GM19351 (cell line): ENCODE measurements around the gene NTN1.

Experiments
- ATAC-seq: cut with Tn5 transposase; IDR thresholded peaks from one replicate; pipeline ENCODE4 v1.9.1; 2021; ENCODE audit warnings: mild to moderate bottlenecking, moderate library complexity; ENCODE audit not compliant: unreplicated experiment

NTN1 gene

DNA sequence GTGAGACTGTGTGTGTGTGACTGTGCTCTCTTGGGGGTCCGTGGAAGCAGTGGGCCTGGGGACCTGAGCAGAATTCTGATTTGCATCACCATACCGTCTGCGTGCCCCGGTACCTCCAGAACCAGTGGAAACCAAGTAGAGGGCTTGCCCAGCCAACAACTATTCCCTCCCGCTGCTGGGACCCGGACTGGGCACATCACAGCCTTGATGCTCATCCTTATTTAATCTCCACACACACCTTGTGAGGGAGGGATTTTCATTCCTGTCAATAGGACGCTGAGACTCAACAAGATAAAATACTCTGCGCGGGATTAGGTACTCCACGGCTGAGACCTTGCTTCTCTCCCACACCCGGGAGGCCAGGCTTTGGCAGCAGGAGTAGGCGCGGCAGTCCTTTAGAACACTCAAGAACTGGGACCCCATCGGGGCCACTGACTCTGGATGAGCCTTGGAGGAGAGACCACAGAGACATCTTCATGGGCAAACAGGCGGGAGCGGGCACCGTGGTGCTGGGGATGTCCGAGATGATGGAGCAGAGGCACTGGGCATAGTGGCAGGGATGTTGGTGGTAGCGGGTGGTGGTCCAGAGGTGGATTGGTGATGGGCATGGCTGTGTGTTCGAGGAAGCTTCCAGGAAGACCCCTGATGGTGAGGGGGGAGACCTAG is 208.0 kb downstream of the NTN1 start:
- ATAC-seq, result no peak

DNA sequence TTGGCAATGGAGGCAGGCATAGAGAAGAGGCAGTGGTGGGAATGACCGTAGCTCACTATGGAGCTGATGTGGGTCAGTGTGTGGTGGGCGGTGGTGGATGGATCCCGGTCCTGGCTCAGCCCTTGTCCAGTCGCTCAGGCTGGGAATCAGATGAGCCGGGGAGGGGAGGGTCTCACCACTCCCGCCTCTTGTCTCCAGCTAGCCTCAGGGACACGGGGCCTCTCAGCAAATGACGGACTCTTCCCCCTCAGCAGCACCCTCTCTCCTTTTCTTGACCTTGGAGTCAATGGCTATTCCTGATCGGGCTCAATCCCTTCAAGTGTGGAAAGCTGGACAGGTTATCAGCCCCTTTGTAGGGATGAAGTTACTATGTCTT is 208.5 kb downstream of the NTN1 start:
- no peak for ATAC-seq

DNA sequence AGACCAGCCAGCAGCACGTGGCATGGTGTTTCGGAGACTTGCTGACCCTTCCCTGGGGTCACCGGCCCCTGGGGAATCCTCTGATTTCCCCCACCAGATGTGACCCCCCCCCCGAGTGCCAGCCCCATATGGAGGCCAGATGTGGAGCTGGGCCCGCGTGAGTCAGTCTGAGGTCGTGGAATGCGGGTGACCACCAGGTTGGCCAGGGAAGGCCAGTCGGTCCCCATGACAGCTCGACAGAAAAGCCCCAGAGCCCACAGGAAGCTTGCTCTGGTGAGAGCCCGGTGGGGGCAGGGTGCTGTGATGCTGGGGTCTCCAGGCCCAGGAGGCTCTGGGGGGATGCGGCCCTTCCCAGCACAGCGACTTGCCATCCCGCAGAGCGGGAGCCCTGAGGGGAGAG is 209.0 kb downstream of the NTN1 start:
- no peak for ATAC-seq

GRCh38 chr17:9230861-9231260 is 209.6 kb downstream of the NTN1 start:
- ATAC-seq, result no peak

GRCh38 chr17:9231449-9232154 is 210.3 kb downstream of the NTN1 start:
- ATAC-seq, result no peak

DNA sequence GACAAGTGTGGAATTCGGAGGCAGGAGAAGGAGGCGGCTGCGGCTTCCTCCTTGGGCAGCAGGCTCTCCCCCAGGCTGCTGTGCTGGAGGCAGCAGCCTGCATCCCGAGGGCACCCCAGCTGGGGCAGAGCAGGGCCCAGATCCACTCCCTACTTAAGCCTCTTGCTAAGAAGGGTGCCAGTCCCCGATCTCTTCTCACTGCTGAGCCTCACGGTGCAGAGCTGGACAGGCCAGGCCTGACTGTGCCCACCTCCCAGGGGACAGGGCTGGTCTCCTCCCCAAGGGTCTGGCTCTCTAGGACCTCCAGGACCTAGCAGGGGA is 210.8 kb downstream of the NTN1 start:
- ATAC-seq, result no peak

- no peak for ATAC-seq
These were observed 211.4 kb downstream of the NTN1 start for GRCh38 chr17:9232591-9233270.

DNA sequence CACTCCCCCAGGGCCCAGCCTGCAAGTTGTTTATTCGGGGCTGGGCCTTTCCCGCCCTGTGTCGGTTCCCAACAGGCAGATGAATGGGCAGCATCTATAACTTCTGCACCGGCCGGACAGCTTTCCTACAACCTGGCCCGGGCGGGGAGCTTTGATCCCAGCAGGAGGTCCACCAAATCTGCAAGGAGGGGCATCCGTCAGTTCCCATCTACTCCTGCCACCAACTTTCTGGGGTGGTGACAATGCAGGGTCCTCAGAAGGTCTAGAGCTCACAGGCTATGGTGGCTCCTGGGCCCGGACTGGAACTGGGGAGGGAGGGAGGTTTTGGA is 211.9 kb downstream of the NTN1 start:
- ATAC-seq, result no peak

- ATAC-seq, result no peak
These were observed 212.5 kb downstream of the NTN1 start for GRCh38 chr17:9233761-9234160.

- no peak for ATAC-seq
These were observed 213.2 kb downstream of the NTN1 start for GRCh38 chr17:9234389-9234945.

GRCh38 chr17:9235346-9235745 is 214.0 kb downstream of the NTN1 start:
- no peak for ATAC-seq

- no peak for ATAC-seq
These were observed 215.2 kb downstream of the NTN1 start for GRCh38 chr17:9236286-9237052.

DNA sequence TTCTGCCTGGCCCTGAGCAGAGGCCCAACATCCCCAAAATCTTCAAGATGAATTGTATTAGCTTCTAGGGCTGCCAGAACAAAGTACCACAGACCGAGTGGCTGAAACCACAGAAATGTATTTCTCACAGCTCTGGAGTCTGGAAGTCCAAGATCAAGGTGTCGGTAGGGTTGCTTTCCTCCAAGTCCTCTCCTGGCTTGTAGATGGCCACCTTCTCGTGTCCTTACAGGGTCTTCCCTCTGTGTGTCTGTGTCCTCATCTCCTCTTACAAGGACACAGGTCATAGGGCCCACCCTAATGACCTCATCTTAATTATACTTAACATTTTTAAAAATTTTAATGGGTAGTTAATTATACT is 215.7 kb downstream of the NTN1 start:
- ATAC-seq, result no peak

- ATAC-seq, result no peak
These were observed 216.5 kb downstream of the NTN1 start for GRCh38 chr17:9237661-9238301.

- ATAC-seq, result no peak
These were observed 217.3 kb downstream of the NTN1 start for GRCh38 chr17:9238340-9239245.

GRCh38 chr17:9239246-9239792 is 218.0 kb downstream of the NTN1 start:
- no peak for ATAC-seq

- ATAC-seq, result peak; percentile 61
These were observed 218.7 kb downstream of the NTN1 start for GRCh38 chr17:9239793-9240658.

- no peak for ATAC-seq
These were observed 219.5 kb downstream of the NTN1 start for GRCh38 chr17:9240659-9241370.
